Occipital lobe (tissue), 2 donors: ENCODE data around the gene UNC13B. TPM values are rescaled to one million over a fixed set of nuclear protein-coding genes. Genes with fewer than 3 reads are reported as not detected.
"Not testable (repeated sequence)": the region's sequence is repeated elsewhere in the genome, so short reads cannot be mapped to it uniquely, and the experiment has no call there.

Experiments used
- DNase-seq: peaks from one replicate; lab custom pipeline; 2025; lab: John Stamatoyannopoulos, UW
- total RNA-seq: library from RNA; depleted of rRNA; stranded (reverse); fragments of >200 nt; gene quantifications from one replicate; pipeline ENCODE4 v1.2.3, GENCODE V29; 2014

UNC13B gene
- 12.3 TPM for total RNA-seq

DNA sequence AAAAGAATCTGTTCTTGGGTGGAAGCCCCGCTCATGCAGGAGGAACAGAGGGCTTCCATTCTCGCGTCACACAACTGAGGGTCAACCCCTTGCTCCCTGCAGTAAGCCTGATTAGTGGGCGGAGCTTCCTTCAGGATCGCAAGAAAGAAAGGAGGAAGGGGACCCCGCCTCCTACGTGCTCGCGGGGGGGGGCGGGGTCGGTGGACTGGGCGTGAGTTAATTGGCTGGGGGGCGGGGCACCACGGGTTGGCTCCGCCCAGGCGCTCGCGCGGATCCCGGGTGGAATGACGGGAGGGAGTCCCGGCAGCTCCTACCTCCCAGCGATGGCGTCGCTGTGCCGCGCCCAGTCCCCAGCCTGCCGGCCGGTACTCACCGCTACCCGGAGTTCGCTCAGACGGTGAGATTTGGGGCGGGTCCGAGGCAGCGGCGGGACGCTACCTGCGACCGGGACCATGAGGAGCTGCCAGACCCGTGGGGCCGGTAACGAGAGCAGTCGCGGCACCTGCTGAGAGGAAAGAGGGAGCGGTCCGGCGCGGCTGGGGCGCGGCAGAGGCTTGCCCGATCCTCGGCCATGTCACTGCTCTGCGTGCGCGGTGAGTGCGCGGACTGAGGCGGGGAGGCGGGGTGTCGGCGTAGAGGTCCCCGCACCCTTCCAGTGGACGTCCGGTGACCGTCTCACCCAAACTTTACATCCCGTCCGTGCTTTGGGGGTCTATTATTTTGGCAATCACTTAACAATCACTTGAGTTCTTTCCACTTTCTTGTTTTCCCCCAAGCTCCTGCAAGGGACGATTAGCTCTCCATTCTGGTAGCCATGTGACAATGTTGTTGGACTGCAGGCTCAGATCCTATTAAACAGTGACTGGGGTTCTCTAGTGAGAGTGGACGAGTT lies at the start of gene UNC13B:
Gene UNC13B, plus strand, starts transcription at position 297 of the 892 bp plus-strand sequence. Its CDS starts 275 bp downstream, at position 572.
- peak; percentile 93 for DNase-seq

DNA sequence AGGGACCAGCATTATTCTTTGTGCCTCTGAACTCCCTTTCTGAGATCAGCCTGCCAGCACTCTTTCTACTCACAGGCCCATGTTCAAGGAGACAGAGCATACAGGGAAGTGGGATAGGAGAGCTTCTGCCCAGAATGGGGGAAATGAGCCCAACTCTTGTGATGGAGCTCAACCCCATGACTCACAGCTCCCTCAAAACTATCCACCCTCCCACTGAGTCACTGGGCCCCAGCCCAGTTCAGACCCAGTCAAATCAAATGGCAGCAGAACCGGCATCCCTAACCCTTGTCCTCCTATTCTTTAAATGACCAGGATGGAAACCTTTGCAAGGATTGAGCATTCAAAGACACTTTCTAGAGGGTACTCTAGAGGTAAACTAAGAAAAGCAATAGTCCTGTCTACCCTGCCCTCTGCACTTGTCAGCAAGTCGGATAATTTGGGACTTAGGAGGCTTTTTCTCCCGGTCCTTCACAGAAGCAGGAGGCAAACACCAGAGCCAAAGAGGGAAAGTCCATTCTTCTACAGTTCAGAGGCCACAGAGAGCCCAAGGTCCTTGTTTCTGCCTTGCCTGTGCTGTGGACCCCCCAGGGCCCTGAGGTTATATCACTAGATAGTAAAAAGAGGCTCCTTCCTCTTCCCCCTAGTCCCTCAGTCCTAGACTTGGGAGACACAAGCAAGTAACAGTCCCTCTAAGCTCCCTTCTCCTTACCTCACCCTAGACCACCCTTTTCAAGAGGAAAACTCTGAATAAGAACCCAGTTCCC lies 49.4 kb upstream of the UNC13B start:
- DNase-seq = peak; percentile 12

DNA sequence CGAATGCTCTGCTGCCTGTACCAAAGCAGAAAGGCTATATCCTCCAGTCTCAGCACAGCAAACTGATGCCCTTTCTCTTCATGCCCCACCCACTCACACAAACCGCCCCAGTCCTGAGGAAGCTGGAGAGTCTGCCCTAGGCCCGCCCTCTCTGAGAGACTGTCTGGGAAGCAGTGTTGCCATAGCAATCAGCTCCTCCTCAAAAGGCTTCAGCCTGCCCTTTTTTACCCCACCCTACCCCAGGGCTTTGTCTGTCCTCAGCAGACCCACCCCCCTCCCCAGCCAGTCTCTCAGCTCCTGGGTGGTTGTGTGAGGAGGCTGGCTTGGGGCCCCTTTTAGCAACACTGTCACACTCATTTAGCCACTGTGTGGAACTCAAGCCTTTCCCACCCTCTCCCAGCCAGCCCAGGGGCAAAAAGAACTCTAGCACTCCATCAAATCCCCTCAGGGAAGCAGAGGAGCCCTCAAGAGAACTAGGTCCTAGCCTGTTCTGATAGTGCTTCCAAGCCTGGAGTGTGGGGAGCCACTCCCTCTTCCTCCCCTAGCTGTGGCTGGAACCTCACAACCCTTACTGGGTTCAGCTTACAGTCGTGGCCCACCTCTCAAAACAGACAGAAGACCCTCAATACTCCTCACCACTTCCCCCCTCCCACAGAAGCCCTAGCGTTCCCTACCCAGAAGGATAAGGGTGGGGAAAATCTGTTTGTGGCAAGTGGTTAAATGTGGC lies 47.5 kb upstream of the UNC13B start:
- peak; percentile 53 for DNase-seq

DNA sequence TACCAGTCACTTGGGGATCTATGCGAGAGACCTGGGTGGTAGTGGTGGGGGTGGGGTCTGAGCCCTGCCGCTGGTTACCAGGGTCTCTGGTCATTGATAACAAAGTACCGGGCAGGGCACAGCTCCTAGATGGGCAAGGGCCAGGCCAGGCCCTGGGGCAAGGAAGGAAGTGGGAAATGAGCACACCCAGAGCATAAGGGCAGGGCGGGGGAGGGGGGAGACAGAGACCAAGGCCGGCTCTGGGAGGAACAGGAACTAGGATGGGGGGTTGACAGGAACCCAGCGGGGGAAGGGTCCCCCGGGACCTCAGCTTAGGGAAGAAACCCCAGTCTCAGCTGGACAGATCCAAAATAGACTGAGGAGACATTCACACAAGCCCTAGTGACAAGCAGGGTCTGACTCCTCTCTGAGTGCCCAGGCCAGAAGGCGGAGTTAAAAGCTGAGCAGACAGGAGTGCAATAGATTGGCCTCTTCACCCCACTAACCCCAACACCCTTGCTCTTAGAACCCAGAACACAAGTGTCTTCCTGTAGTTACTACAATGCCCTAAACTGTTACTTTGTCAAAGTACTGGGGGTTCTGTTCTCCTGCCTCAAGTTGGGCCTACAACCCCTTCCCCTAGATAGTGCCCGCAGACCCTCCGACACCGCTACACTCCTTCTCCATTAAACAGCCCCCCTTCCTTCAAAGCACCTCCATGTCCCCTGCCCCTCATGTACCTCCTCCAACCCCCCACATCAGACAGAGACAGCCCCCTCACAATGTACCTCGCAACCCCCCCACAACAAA lies 46.8 kb upstream of the UNC13B start:
- peak; percentile 18 for DNase-seq

DNA sequence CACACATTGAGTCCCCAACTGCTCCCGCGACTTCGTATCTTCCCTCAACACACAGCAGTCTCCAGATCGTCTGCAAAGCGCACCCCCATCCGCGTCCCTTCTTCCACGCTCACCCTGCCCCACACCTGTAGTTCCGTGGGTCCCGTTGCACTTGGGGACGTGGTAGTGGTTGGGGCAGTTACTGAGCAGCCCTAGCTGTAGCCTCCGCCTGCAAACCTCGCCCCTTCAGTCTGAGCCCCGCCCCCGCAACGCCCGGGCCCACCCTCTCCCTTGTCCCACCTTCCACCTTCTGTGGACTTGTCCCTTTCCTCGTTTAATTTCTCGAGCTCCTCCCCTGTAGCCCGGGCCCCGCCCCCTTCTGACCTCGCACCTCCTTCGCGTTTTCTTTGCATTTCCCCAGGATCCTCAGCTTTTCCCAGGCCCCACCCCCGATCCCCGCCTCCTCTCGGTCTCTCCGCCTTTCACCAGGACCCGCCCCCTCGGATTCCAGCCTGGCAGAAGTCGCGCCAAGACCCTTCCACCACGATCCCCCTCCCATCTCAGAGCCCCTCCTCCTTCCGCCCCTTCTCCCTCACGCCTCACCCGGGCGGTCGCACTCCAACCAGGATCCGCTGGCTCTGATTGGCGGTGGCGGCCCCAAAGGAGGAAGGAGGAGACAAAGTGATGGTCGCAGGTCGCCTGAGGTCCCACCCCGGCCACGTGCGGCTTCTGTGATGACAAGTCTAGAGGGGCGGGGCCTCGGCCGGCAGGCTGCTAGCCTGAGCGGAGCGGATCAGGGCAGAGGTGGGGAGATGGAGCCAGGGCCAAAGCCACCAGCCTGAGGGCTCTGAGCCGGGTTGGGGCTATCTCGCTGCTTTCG lies 45.9 kb upstream of the UNC13B start, which contains the start of gene ATOSB:
Gene ATOSB, minus strand, starts transcription at position 183 of the 859 bp plus-strand sequence. CDS start 7,588 bp downstream, outside the sequence.
- DNase-seq = peak; percentile 88

DNA sequence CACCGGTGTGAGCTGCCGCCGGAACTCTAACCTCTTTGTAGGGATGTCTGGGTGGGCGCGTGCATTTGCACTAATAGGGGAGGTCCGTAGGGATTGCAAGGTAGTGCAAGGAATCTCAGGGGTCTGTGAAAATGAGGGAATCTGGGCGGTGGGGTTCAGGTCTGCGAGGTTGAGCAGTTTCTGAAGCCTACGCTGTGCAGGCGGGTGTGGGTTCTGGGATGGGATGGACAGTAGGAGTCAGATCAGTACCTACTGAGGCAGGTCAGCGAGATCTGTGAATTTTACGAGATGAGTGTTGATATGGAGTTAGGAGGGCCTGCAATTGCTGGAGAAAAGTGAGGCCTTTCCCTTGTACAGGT lies 45.3 kb upstream of the UNC13B start:
- DNase-seq = no peak

DNA sequence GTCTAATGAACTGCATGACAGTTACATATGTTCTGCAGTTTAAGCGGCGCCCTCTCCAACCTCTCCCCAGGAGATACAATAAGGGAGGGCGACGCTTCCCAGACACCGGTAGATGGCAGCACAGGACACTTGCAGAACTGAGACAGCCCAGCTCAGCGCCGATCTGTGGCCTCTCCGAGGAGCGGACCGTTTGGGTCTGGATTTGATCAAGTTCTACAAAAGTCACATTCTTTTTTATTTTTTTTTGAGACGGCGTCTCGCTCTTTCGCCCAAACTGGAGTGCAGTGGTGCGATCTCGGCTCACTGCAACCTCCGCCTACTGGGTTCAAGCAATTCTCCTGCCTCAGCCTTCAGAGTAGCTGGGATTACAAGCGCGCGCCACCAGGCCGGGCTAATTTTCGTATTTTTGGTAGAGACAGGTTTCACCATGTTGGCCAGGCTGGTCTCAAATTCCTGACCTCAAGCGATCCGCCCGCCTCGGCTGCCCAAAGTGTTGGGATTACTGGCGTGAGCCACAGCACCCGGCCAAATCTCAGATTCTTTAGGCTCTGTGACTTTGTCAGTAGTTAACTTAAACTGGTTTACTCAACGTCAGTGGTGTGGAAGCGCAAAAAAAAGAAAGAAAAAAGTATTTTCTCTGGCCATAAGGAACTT lies 44.8 kb upstream of the UNC13B start:
- DNase-seq = peak; percentile 85

DNA sequence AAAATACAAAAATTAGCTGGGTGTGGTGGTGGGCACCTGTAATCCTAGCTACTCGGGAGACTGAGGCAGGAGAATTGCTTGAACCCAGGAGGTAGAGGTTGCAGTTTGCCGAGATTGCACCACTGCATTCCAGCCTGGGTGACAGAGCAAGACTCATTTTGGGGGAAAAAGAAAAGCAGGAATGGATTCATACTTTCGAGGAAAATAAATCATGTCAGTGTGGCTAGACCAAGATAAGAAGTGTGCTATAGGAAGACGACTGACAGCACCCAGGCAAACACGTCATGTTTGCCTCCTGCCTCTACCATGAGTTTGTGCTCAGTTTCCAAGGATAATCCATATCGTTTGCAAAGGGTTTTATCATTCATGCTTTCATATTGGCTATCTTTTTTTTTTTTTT lies 26.9 kb upstream of the UNC13B start:
- DNase-seq = no peak

DNA sequence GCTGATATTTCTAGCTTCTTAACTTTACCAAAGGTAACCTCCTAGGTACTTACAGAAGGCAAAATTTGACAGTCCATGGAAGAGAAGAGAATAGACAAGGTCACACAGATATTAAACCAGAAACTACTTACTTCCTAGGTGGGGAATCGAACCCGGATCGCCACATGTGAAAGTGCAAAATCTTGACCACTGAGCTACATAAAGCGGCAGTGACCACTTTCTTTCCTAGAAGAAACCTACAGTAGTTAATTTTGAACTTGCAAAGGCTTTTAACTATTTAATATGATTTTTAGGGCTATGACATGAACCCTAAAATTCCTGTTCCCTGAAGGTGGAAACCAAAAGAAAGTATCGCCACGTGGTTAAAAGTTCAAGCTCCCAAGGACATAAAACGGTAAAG lies 25.8 kb upstream of the UNC13B start:
- no peak for DNase-seq

DNA sequence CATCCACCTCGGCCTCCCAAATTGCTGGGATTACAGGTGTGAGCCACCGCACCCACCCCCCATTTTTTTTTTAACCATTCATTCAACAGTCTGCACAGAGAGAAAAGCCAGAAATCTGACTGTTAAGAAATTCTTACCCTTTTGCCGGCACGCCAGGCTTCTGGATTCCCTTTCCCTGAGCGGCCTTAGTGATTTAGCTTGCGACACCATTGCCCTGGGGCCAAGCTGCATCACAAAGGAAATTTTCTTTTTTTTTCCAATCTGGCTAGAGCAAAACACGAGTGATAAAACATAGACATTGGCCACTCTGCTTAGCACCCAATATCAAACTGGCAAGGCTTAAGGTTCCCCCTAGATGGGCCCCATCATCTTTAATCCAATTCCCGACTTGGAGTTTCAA lies 24.9 kb upstream of the UNC13B start:
- DNase-seq = no peak

DNA sequence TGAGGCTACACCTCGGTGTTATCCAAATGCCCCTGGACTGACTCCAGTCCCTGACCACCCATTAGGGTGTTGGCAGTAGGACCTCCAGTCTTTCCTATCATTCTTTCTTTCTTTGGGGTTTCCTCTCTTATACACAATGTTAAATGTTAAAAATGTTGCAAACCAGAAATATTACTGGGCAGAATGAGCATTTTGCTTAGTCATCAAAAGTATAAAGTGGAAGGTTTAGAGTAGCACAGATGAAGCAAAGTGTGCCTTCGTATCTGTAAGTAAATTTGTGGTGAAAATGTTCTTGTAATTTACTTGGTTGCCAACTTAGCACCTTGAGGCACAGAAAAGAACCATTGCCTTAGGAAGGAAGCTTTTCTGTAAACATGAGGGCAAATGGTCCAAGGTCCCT lies 21.7 kb upstream of the UNC13B start:
- no peak for DNase-seq

DNA sequence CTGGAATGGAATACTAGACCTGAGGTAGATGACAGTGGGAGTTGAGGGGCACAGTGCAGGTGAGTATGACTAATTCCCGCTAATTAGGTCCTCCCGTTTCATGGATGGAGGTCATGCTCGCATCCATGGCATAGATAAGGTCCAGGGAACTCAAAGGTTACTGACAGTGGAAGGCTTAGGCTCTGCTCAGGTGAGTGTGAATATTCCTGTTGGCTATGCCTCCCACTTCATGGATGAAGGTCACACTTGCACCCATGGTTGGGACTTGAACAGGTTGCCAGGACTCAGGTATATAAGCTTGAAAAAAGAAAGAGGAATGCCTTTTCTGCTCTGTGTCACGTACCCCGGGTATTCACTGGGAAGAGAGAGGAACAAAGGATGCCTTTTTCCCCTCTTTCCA lies 19.8 kb upstream of the UNC13B start:
- DNase-seq = no peak

DNA sequence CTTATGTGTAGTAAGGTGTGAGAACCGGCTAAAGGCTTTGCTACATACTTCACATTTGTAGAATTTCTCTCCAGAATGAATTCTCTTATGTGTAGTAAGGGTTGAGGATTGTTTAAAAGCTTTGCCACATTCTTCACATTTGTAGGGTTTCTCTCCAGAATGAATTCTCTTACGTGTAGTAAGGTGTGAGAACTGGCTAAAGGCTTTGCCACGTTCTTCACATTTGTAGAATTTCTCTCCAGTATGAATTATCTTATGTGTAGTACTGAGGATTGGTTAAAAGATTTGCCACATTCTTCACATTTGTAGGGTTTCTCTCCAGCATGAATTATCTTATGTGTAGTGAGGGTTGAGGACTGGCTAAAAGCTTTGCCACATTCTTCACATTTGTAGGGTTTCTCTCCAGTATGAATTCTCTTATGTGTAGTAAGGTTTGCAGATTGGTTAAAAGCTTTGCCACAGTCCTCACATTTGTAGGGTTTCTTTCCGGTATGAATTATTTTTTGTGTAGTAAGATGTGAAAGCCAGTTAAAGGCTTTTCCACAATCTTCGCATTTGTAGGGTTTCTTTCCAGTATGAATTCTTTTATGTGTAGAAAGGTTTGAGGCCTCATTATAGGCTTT lies 13.8 kb upstream of the UNC13B start:
- DNase-seq = not testable (repeated sequence)

DNA sequence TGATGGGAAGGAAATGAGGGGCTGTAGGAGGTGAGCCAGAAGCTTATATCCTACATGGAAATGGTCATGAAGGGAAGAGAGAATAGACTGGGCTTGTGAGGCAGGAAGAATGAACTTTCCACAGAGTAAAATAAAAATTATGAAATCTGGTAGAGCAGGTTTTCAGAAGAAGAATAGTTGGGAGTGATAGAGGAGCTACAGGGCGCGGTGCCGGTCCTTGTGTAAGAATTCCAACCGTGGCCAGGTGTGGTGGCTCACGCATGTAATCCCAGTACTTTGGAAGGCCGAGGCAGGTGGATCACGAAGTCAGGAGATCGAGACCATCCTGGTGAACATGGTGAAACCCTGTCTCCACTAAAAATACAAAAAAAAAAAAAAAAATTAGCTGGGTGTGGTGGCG lies 8.9 kb upstream of the UNC13B start:
- DNase-seq = no peak

DNA sequence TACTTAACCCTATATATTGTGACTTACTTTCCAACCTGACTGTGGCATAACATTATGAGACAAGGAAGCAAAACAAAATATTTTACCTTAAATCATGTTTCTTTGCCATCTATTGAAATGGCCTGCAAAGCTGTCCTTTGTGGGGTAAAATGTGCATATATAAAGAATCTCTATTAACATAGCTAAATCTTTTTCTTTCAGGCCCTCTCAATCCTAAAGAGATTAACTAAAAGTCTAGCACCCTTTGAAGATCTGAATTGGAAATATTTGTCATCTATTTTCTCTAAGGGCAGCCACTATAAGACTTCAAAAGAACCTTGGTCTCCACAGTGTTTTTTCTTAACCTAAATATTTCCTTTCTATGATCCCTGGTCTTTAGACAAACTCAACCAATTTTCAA lies 5.0 kb upstream of the UNC13B start:
- no peak for DNase-seq

DNA sequence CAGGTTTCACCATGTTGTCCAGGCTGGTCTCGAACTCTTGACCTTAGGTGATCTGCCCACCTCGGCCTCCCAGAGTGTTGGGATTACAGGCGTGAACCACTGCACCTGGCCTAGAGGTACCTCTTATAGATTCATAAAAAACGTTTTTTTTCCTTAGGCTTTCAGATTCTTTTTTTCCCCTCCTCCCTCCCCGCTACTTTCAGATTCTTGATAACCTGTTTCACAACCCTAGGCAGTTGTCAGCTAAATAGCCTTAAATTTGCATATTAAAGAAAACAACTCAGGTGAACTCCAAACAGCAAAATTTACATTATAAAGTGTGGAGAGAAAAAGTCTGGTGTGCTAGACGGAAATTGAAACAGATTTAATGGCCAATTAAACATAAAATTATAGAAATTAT lies 4.0 kb upstream of the UNC13B start:
- DNase-seq = not testable (repeated sequence)

DNA sequence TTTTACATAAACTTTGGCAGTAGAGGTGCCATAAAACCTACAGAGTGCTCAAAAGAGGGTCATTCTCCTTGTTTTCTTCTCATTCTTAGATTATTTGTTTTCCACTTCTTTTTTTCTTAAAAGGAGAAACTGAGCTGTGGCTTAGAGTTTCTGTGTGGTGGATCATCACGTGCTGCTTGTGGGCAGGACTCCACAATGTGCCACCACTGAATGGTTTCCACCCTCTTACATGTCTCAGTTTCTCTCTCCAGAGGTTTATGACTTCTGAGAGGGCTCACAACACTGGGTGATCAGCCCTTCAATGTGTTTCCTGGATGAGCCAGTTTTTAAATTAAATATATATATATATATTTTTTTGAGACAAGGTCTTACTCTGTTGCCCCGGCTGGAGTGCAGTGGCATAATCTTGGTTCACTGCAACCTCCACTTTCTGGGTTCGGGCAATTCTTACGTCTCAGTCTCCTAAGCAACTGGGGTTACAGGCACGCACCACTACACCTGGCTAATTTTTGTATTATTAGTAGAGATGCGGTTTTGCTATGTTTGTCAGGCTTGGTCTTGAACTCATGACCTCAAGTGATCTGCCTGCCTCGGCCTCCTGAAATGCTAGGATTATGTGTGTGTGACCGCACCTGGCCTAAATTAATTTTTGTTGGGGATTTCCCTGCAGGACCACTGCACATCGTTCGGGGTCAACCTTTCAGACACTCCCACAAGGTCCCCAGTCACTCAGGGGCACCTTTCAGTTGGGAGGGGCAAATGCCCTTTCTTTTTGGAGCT lies 3.1 kb upstream of the UNC13B start:
- no peak for DNase-seq

DNA sequence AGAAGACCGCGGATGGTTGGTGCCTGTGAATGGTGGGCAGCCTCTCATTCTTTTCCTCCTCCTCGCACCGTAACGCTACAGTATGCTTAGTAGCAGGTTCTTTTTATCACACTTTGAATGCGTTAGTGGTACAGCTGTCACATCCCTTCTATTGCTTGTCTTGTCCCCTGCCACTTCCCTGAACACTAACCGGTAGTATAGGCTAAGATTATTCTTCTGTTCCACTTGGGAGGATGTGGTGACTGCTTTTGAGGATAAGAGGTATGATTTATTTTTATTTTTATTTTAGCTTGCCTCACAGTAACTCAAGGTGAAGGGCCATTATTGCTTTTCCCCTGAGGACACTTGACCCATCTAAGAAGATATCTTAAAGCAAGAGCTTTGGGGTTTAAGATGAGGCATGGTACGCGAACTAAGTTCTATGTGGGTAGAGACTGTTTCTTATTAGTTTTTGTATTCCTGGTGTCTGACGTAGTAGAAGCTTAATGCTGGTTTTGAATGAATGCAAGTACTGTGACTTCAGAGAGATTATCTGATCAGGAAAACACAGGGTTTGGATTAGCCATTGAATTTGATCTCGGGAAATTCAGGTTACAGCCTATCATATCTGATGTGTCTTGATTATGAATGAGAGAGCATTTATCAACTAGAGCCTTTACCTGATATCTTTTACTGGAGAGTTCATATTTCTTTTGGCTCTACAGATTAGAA lies 951 bp downstream of the UNC13B start:
- DNase-seq = no peak
